Left lung (tissue), 10 donors: Measurements from ENCODE around the gene UPP1. TPM values are rescaled to one million over a fixed set of nuclear protein-coding genes. Genes with fewer than 3 reads are reported as not detected.

Experiments used
- ATAC-seq: fragments of 200-7000 bp; cut with Tn5 transposase; one replicate; pipeline ENCODE4 v1.9.1; 2020; ENCODE audit warnings: moderate library complexity
- DNase-seq, 4 donors: peaks; one replicate each; pipeline ENCODE4 v3.0.0-alpha.2; 2013 to 2020
- H3K27ac ChIP-seq, 2 donors: fragments of 200-600 bp; sonication (generic) in 1 of 2; one replicate each; pipeline versions ENCODE4 v1.5.0 to v1.8.0; 2020 to 2021
- H3K27me3 ChIP-seq, 2 donors: fragments of 200-600 bp; sonication (generic) in 1 of 2; one replicate each; pipeline versions ENCODE4 v1.5.0 to v1.8.0; 2020 to 2021
- H3K36me3 ChIP-seq, 2 donors: fragments of 200-600 bp; sonication (generic) in 1 of 2; one replicate each; pipeline versions ENCODE4 v1.5.0 to v1.8.0; 2020 to 2021
- H3K4me1 ChIP-seq, 2 donors: fragments of 200-600 bp; one replicate each; pipeline ENCODE4 v1.8.0; 2021
- H3K4me3 ChIP-seq, 2 donors: fragments of 200-600 bp; sonication (generic) in 1 of 2; one replicate each; pipeline versions ENCODE4 v1.5.0 to v1.8.0; 2020 to 2021; ENCODE audit warnings: mild to moderate bottlenecking in 1 of 2
- H3K9me3 ChIP-seq, 2 donors: fragments of 200-600 bp; sonication (generic) in 1 of 2; one replicate each; pipeline versions ENCODE4 v1.5.0 to v1.8.0; 2020 to 2021
- intact Hi-C, 2 donors: fragments of 100-400 bp; cut with DNase I; formaldehyde crosslinking; loops; one replicate each; pipeline versions ENCODE4 v1.11.2 to v1.14.2; 2022
- polyA plus RNA-seq, 6 donors: library from polyadenylated mRNA; unstranded; fragments of 120-200 nt; gene quantifications; one replicate each; pipeline ENCODE4 v1.2.1, GENCODE V29; 2013; ENCODE audit not compliant: insufficient read length in 6 of 6
- total RNA-seq, 2 donors: library from RNA; stranded (reverse); fragmentation: NEBNext Ultra II Directional; extraction: Animal tissue kit (Norgen Biotek cat#: 25700); gene quantifications; one replicate each; pipeline ENCODE4 v1.2.1, GENCODE V29; 2021
- TF ChIP-seq, protein P1 (sequence below), 2 donors: fragments of 200-600 bp; sonication (generic) in 1 of 2; IDR thresholded peaks; one replicate each; pipeline versions ENCODE4 v1.5.0 to v1.8.0; 2021; ENCODE audit warnings: antibody characterized with exemption in 2 of 2
- donor health status: DM: no; HTN: yes; CAD: no.
- donor health status: DM: no; HTN: no; CAD: no.

UPP1 gene
- total and polyA plus RNA-seq, 8 donors: 8.8 to 79.3 (median 9.7) TPM

GRCh38 chr7:48042216-48042615 lies 46.8 kb upstream of the UPP1 start:
- DNase-seq: no peak
- TF ChIP-seq, protein P1, sequence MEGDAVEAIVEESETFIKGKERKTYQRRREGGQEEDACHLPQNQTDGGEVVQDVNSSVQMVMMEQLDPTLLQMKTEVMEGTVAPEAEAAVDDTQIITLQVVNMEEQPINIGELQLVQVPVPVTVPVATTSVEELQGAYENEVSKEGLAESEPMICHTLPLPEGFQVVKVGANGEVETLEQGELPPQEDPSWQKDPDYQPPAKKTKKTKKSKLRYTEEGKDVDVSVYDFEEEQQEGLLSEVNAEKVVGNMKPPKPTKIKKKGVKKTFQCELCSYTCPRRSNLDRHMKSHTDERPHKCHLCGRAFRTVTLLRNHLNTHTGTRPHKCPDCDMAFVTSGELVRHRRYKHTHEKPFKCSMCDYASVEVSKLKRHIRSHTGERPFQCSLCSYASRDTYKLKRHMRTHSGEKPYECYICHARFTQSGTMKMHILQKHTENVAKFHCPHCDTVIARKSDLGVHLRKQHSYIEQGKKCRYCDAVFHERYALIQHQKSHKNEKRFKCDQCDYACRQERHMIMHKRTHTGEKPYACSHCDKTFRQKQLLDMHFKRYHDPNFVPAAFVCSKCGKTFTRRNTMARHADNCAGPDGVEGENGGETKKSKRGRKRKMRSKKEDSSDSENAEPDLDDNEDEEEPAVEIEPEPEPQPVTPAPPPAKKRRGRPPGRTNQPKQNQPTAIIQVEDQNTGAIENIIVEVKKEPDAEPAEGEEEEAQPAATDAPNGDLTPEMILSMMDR (IDR thresholded peaks at IDR 0.05): no peak
- Histone ChIP-seq H3K4me3 (no peak overlapping the region), H3K36me3 (no peaks in the 10 kb centered on the region), H3K27ac (no peak overlapping the region), H3K4me1 (no peaks in the 10 kb centered on the region), H3K9me3 (no peaks in the 10 kb centered on the region), H3K27me3 (peaks cover 0 to 6% of the 10 kb centered on the region in 2 donors)
- ATAC-seq: no peak
- intact Hi-C loops: no loop called here

DNA sequence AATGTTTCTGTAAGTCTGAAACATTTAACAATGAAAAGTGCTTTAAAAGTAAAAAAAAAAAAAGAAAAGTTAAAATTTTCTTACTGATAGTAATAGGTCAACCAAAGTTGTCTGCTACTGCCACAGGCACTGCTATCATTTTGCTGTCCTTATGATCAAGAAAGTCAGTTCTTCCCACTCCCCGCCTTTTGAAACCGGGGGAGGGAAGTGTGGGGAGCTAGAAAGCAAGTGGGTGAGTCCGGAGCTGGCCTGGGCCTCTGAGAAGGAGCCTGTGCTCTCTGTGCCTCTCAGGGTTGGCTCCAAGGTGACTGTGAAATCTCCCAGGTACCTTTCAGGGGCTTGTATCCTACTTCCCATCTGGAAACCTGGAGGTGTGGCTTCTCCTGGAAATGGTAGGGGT lies 46.4 kb upstream of the UPP1 start:
- intact Hi-C loops: no loop called here
- Histone ChIP-seq H3K9me3 (no peaks in the 10 kb centered on the region), H3K4me3 (no peak overlapping the region), H3K36me3 (no peaks in the 10 kb centered on the region), H3K4me1 (no peaks in the 10 kb centered on the region), H3K27ac (no peak overlapping the region), H3K27me3 (peaks cover 0 to 2% of the 10 kb centered on the region in 2 donors)
- DNase-seq (no peak), ATAC-seq (no peak)
- TF ChIP-seq, protein P1 (IDR thresholded peaks at IDR 0.05): no peak

- H3K27me3 ChIP-seq: no peaks in the 10 kb centered on the region
- H3K4me1 ChIP-seq: no peaks in the 10 kb centered on the region
- H3K27ac ChIP-seq: no peak overlapping the region
- peak in 1 of 4 donors; percentile 51 for DNase-seq
- ATAC-seq: no peak
- H3K4me3 ChIP-seq: no peak overlapping the region
- intact Hi-C loops: no loop called here
- H3K9me3 ChIP-seq: no peaks in the 10 kb centered on the region
- TF ChIP-seq, protein P1 (IDR thresholded peaks at IDR 0.05): no peak
- no peaks in the 10 kb centered on the region for H3K36me3 ChIP-seq
Observed at GRCh38 chr7:48045195-48045765, 43.8 kb upstream of the UPP1 start.

GRCh38 chr7:48046458-48046857 lies 42.6 kb upstream of the UPP1 start:
- H3K9me3 ChIP-seq: no peaks in the 10 kb centered on the region
- no peak overlapping the region for H3K4me3 ChIP-seq
- intact Hi-C loops: no loop called here
- no peak for DNase-seq
- no peaks in the 10 kb centered on the region for H3K4me1 ChIP-seq
- no peaks in the 10 kb centered on the region for H3K27me3 ChIP-seq
- H3K36me3 ChIP-seq: no peaks in the 10 kb centered on the region
- H3K27ac ChIP-seq: no peak overlapping the region
- no peak for ATAC-seq
- TF ChIP-seq, protein P1 (IDR thresholded peaks at IDR 0.05): no peak

- no peaks in the 10 kb centered on the region for H3K9me3 ChIP-seq
- no peaks in the 10 kb centered on the region for H3K36me3 ChIP-seq
- H3K4me3 ChIP-seq: no peak overlapping the region
- H3K4me1 ChIP-seq: no peaks in the 10 kb centered on the region
- H3K27ac ChIP-seq: no peak overlapping the region
- TF ChIP-seq, protein P1 (IDR thresholded peaks at IDR 0.05): no peak
- intact Hi-C loops: no loop called here
- no peaks in the 10 kb centered on the region for H3K27me3 ChIP-seq
- DNase-seq: no peak
- ATAC-seq: no peak
Observed at GRCh38 chr7:48048113-48048512, 41.0 kb upstream of the UPP1 start.
